ENCODE results near the gene ECT2.
"Not testable (repeated sequence)": the region's sequence is repeated elsewhere in the genome, so short reads cannot be mapped to it uniquely, and the experiment has no call there.

The ECT2 gene

GRCh38 chr3:172746475-172746874 lies 4.1 kb upstream of the ECT2 start:
- DNase-seq (ENCODE audit: low read depth, low spot score): no peak

GRCh38 chr3:172749230-172749965 lies 1.1 kb upstream of the ECT2 start:
- no peak for DNase-seq (ENCODE audit: low read depth, low spot score)

- DNase-seq (ENCODE audit: low read depth, low spot score): no peak
Observed at GRCh38 chr3:172750069-172750367, 508 bp upstream of the ECT2 start.

- no peak for DNase-seq (ENCODE audit: low read depth, low spot score)
Observed at GRCh38 chr3:172751175-172751704, 714 bp downstream of the ECT2 start.

- no peak for DNase-seq (ENCODE audit: low read depth, low spot score)
Observed at GRCh38 chr3:172752651-172753050, 2.1 kb downstream of the ECT2 start.

- DNase-seq (ENCODE audit: low read depth, low spot score): no peak
Observed at GRCh38 chr3:172753125-172753524, 2.6 kb downstream of the ECT2 start.

- not testable (repeated sequence) for DNase-seq (ENCODE audit: low read depth, low spot score)
Observed at GRCh38 chr3:172760416-172760815, 9.9 kb downstream of the ECT2 start.

GRCh38 chr3:172766241-172766640 lies 15.7 kb downstream of the ECT2 start:
- DNase-seq (ENCODE audit: low read depth, low spot score): no peak

- no peak for DNase-seq (ENCODE audit: low read depth, low spot score)
Observed at GRCh38 chr3:172766718-172767405, 16.3 kb downstream of the ECT2 start.

- no peak for DNase-seq (ENCODE audit: low read depth, low spot score)
Observed at GRCh38 chr3:172770382-172770781, 19.9 kb downstream of the ECT2 start.

- no peak for DNase-seq (ENCODE audit: low read depth, low spot score)
Observed at GRCh38 chr3:172771672-172772071, 21.1 kb downstream of the ECT2 start.

GRCh38 chr3:172776049-172776717 lies 25.7 kb downstream of the ECT2 start:
- no peak for DNase-seq (ENCODE audit: low read depth, low spot score)

GRCh38 chr3:172777901-172778300 lies 27.4 kb downstream of the ECT2 start:
- DNase-seq (ENCODE audit: low read depth, low spot score): no peak

GRCh38 chr3:172782235-172782634 lies 31.7 kb downstream of the ECT2 start:
- DNase-seq (ENCODE audit: low read depth, low spot score): no peak

GRCh38 chr3:172786036-172786435 lies 35.5 kb downstream of the ECT2 start:
- no peak for DNase-seq (ENCODE audit: low read depth, low spot score)

- no peak for DNase-seq (ENCODE audit: low read depth, low spot score)
Observed at GRCh38 chr3:172787019-172787418, 36.5 kb downstream of the ECT2 start.

- no peak for DNase-seq (ENCODE audit: low read depth, low spot score)
Observed at GRCh38 chr3:172787746-172788145, 37.2 kb downstream of the ECT2 start.

- no peak for DNase-seq (ENCODE audit: low read depth, low spot score)
Observed at GRCh38 chr3:172799246-172799645, 48.7 kb downstream of the ECT2 start.

GRCh38 chr3:172800156-172800555 lies 49.6 kb downstream of the ECT2 start:
- no peak for DNase-seq (ENCODE audit: low read depth, low spot score)

GRCh38 chr3:172803489-172803888 lies 53.0 kb downstream of the ECT2 start:
- DNase-seq (ENCODE audit: low read depth, low spot score): no peak

GRCh38 chr3:172804323-172804722 lies 53.8 kb downstream of the ECT2 start:
- DNase-seq (ENCODE audit: low read depth, low spot score): no peak

GRCh38 chr3:172808969-172809546 lies 58.5 kb downstream of the ECT2 start:
- DNase-seq (ENCODE audit: low read depth, low spot score): peak; percentile 12

Data from smooth muscle cell of the brain vasculature (primary cell).